Progenitor cell of endocrine pancreas (in vitro differentiated cells): Measurements from ENCODE around the gene CHFR. TPM values are rescaled to one million over a fixed set of nuclear protein-coding genes. Genes with fewer than 3 reads are reported as not detected.
A peak's percentile ranks its signal among the peaks of the same experiment; 100 is the strongest.

Experiments used
- DNase-seq: peaks from one replicate; pipeline ENCODE4 v3.0.0; 2021; ENCODE audit warnings: low spot score; ENCODE audit not compliant: unreplicated experiment
- H3K27ac Mint-ChIP-seq: 2 replicates; pipeline ENCODE4 v1.8.0; 2021; ENCODE audit warnings: mild to moderate bottlenecking, moderate library complexity, mixed read lengths
- H3K27me3 Mint-ChIP-seq: 2 replicates; pipeline ENCODE4 v1.8.0; 2021; ENCODE audit warnings: mixed read lengths
- H3K36me3 Mint-ChIP-seq: 2 replicates; pipeline ENCODE4 v1.8.0; 2022; ENCODE audit warnings: mixed read lengths; ENCODE audit not compliant: insufficient read depth
- H3K4me1 Mint-ChIP-seq: 2 replicates; pipeline ENCODE4 v1.8.0; 2021; ENCODE audit warnings: low read depth, mixed read lengths
- H3K4me3 Mint-ChIP-seq: 2 replicates; pipeline ENCODE4 v1.8.0; 2021; ENCODE audit warnings: low read depth, mild to moderate bottlenecking, moderate library complexity, mixed read lengths
- H3K9me3 Mint-ChIP-seq: 2 replicates; pipeline ENCODE4 v1.8.0; 2021; ENCODE audit warnings: low read depth, mixed read lengths
- CTCF ChIP-seq: fragments of 200-600 bp; sonication (generic); IDR thresholded peaks from one replicate; pipeline ENCODE4 v1.5.0; 2021; ENCODE audit warnings: antibody characterized with exemption, mild to moderate bottlenecking; ENCODE audit not compliant: unreplicated experiment
- total RNA-seq: library from RNA; stranded (reverse); gene quantifications from 2 replicates; pipeline ENCODE4 v1.2.1, GENCODE V29; 2021

Gene CHFR
- total RNA-seq, 1 donor from 2014 or later, result 51.4 TPM

GRCh38 chr12:132842449-132843045 lies 44.9 kb downstream of the CHFR start:
- Mint-ChIP-seq H3K4me1 (no peaks in the 10 kb centered on the region), H3K4me3 (no peak overlapping the region), H3K36me3 (peaks cover 12% of the 10 kb centered on the region), H3K27me3 (no peaks in the 10 kb centered on the region), H3K9me3 (no peaks in the 10 kb centered on the region), H3K27ac (no peak overlapping the region)
- TF ChIP-seq CTCF, result no peak
- no peak for DNase-seq

GRCh38 chr12:132841151-132841550 lies 46.3 kb downstream of the CHFR start:
- H3K27me3 Mint-ChIP-seq, result no peaks in the 10 kb centered on the region
- peak overlapping the region; percentile 5 for H3K27ac Mint-ChIP-seq
- no peaks in the 10 kb centered on the region for H3K4me1 Mint-ChIP-seq
- no peak for DNase-seq
- H3K9me3 Mint-ChIP-seq, result no peaks in the 10 kb centered on the region
- no peak overlapping the region for H3K4me3 Mint-ChIP-seq
- no peak for TF ChIP-seq CTCF
- peaks cover 9% of the 10 kb centered on the region for H3K36me3 Mint-ChIP-seq

GRCh38 chr12:132840536-132840935 lies 46.9 kb downstream of the CHFR start:
- Mint-ChIP-seq H3K27me3 (no peaks in the 10 kb centered on the region), H3K9me3 (no peaks in the 10 kb centered on the region), H3K4me1 (no peaks in the 10 kb centered on the region), H3K36me3 (peaks cover 7% of the 10 kb centered on the region), H3K4me3 (no peak overlapping the region), H3K27ac (no peak overlapping the region)
- no peak for TF ChIP-seq CTCF
- DNase-seq, result no peak

GRCh38 chr12:132839558-132840235 lies 47.7 kb downstream of the CHFR start:
- DNase-seq, result no peak
- H3K36me3 Mint-ChIP-seq, result peaks cover 9% of the 10 kb centered on the region

More at GRCh38 chr12:132839558-132840235, 47.7 kb downstream of the CHFR start:
- Mint-ChIP-seq H3K27ac (no peak overlapping the region), H3K9me3 (no peaks in the 10 kb centered on the region), H3K4me3 (no peak overlapping the region), H3K4me1 (no peaks in the 10 kb centered on the region), H3K27me3 (no peaks in the 10 kb centered on the region)
- no peak for TF ChIP-seq CTCF
